HepG2 (cell line): Measurements from ENCODE around the gene GDA.

ENCODE experiments used
- CEBPB ChIP-seq: IDR thresholded peaks from 2 replicates; pipeline ENCODE4 v1.6.1; 2011; ENCODE audit warnings: low read depth, low read length, improper control_type of control experiment, borderline replicate concordance
- ESRRA ChIP-seq: sonication (generic); formaldehyde crosslinking; IDR thresholded peaks from 2 replicates; pipeline ENCODE4 v1.5.1; 2020; ENCODE audit warnings: mild to moderate bottlenecking, low read depth, missing genetic modification reagents
- MAZ ChIP-seq, 2 experiments: sonication (generic) in 1 of 2; formaldehyde crosslinking in 1 of 2; IDR thresholded peaks; 2 replicates each; pipeline versions ENCODE4 v1.5.0 to v1.6.1; 2012 to 2020; ENCODE audit warnings: low read depth in 2 of 2, mild to moderate bottlenecking in 2 of 2, borderline replicate concordance in 1 of 2, improper control_type of control experiment in 1 of 2, low read length in 1 of 2, missing genetic modification reagents in 1 of 2, moderate library complexity in 1 of 2
- REST ChIP-seq, 2 experiments: IDR thresholded peaks; 2 replicates each; pipeline ENCODE4 v1.6.1; 2011 to 2012; ENCODE audit warnings: low read length in 2 of 2, borderline replicate concordance in 1 of 2, low read depth in 1 of 2, mild to moderate bottlenecking in 1 of 2, moderate library complexity in 1 of 2
- RFX5 ChIP-seq: IDR thresholded peaks from 2 replicates; pipeline ENCODE4 v1.6.1; 2011; ENCODE audit warnings: low read depth, low read length, improper control_type of control experiment
- ZBTB8A ChIP-seq: sonication (generic); formaldehyde crosslinking; IDR thresholded peaks from 2 replicates; pipeline ENCODE4 v1.4.0; 2020; ENCODE audit warnings: mild to moderate bottlenecking, low read depth, missing genetic modification reagents, borderline replicate concordance
- ZFP90 ChIP-seq: sonication (generic); formaldehyde crosslinking; IDR thresholded peaks from 2 replicates; pipeline ENCODE4 v1.8.0; 2022; ENCODE audit warnings: missing genetic modification reagents, mild to moderate bottlenecking, inconsistent platforms, borderline replicate concordance
- ZNF235 ChIP-seq: sonication (generic); formaldehyde crosslinking; IDR thresholded peaks from 2 replicates; pipeline ENCODE4 v1.8.1; 2023; ENCODE audit warnings: mild to moderate bottlenecking, missing genetic modification reagents, borderline replicate concordance
- ZNF362 ChIP-seq: sonication (generic); formaldehyde crosslinking; IDR thresholded peaks from 2 replicates; pipeline ENCODE4 v1.4.0; 2020; ENCODE audit warnings: missing genetic modification reagents, mild to moderate bottlenecking, borderline replicate concordance
- ZNF704 ChIP-seq: sonication (generic); formaldehyde crosslinking; IDR thresholded peaks from 2 replicates; pipeline ENCODE4 v1.8.1; 2023; ENCODE audit warnings: mild to moderate bottlenecking, inconsistent platforms, moderate library complexity, missing genetic modification reagents, borderline replicate concordance
- ZSCAN22 ChIP-seq: sonication (generic); formaldehyde crosslinking; IDR thresholded peaks from 2 replicates; pipeline ENCODE4 v1.4.0; 2020; ENCODE audit warnings: mild to moderate bottlenecking, missing genetic modification reagents
- TF ChIP-seq, protein P1 (sequence below): sonication (generic); formaldehyde crosslinking; IDR thresholded peaks from 2 replicates; pipeline ENCODE4 v1.5.0; 2020; ENCODE audit warnings: mild to moderate bottlenecking, missing genetic modification reagents
- TF ChIP-seq, protein P2 (sequence below): sonication (generic); formaldehyde crosslinking; IDR thresholded peaks from 2 replicates; pipeline ENCODE4 v1.4.0; 2020; ENCODE audit warnings: missing genetic modification reagents
- TF ChIP-seq, protein P3 (sequence below): sonication (generic); formaldehyde crosslinking; IDR thresholded peaks from 2 replicates; pipeline ENCODE4 v1.4.0; 2020; ENCODE audit warnings: missing genetic modification reagents

DNA sequence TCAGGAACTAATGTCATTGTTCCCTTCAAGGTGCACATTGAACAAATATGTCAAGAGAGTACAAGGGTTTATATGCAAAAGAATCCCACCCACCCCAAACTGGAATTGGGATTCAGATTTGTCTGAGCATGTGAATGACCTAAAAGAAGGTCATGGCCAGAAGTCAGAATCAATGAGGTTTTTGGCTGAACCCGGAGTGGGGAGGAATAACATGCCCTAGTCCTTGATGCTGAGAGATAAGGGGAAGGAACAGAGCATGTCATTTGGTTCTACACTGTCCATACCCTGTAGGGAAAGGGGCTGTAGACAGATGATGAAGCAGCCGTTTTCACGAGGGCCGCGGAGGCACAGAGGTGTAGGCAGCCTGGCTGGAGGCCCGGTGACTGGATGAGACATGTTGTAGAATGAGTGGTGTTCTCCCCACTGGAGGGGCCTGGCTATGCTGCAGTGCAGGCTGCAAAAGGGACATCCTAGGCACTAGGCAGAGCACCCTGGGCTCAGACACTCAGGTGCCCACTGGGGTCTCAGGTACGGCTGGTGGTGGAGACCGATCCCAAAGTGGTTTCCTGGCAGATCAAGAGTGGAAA is 149.9 kb downstream of the GDA start:
- TF ChIP-seq RFX5: no peak
- no peak for TF ChIP-seq ZFP90 (CRISPR knock-in tag)
- TF ChIP-seq ESRRA (CRISPR knock-in tag): no peak
- TF ChIP-seq MAZ (IDR thresholded peaks at IDR 0.05; ENCODE audit: borderline replicate concordance, low read depth, low read length): no peak
- TF ChIP-seq MAZ (CRISPR knock-in tag; IDR thresholded peaks at IDR 0.05; ENCODE audit: low read depth): no peak
- TF ChIP-seq ZNF362 (CRISPR knock-in tag): no peak
- TF ChIP-seq ZNF235 (CRISPR knock-in tag): no peak
- TF ChIP-seq, protein P1, sequence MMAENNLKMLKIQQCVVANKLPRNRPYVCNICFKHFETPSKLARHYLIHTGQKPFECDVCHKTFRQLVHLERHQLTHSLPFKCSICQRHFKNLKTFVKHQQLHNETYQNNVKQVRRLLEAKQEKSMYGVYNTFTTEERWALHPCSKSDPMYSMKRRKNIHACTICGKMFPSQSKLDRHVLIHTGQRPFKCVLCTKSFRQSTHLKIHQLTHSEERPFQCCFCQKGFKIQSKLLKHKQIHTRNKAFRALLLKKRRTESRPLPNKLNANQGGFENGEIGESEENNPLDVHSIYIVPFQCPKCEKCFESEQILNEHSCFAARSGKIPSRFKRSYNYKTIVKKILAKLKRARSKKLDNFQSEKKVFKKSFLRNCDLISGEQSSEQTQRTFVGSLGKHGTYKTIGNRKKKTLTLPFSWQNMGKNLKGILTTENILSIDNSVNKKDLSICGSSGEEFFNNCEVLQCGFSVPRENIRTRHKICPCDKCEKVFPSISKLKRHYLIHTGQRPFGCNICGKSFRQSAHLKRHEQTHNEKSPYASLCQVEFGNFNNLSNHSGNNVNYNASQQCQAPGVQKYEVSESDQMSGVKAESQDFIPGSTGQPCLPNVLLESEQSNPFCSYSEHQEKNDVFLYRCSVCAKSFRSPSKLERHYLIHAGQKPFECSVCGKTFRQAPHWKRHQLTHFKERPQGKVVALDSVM (CRISPR knock-in tag): no peak
- TF ChIP-seq, protein P2, sequence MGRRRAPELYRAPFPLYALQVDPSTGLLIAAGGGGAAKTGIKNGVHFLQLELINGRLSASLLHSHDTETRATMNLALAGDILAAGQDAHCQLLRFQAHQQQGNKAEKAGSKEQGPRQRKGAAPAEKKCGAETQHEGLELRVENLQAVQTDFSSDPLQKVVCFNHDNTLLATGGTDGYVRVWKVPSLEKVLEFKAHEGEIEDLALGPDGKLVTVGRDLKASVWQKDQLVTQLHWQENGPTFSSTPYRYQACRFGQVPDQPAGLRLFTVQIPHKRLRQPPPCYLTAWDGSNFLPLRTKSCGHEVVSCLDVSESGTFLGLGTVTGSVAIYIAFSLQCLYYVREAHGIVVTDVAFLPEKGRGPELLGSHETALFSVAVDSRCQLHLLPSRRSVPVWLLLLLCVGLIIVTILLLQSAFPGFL (CRISPR knock-in tag): no peak
- no peak for TF ChIP-seq ZSCAN22 (CRISPR knock-in tag)
- TF ChIP-seq CEBPB: no peak
- TF ChIP-seq, protein P3, sequence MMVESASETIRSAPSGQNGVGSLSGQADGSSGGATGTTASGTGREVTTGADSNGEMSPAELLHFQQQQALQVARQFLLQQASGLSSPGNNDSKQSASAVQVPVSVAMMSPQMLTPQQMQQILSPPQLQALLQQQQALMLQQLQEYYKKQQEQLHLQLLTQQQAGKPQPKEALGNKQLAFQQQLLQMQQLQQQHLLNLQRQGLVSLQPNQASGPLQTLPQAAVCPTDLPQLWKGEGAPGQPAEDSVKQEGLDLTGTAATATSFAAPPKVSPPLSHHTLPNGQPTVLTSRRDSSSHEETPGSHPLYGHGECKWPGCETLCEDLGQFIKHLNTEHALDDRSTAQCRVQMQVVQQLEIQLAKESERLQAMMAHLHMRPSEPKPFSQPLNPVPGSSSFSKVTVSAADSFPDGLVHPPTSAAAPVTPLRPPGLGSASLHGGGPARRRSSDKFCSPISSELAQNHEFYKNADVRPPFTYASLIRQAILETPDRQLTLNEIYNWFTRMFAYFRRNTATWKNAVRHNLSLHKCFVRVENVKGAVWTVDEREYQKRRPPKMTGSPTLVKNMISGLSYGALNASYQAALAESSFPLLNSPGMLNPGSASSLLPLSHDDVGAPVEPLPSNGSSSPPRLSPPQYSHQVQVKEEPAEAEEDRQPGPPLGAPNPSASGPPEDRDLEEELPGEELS: no peak
- no peak for TF ChIP-seq REST (IDR thresholded peaks at IDR 0.05; ENCODE audit: borderline replicate concordance in 1 of 2, low read depth in 1 of 2, low read length in 2 of 2)
- no peak for TF ChIP-seq ZBTB8A (CRISPR knock-in tag)
- no peak for TF ChIP-seq ZNF704 (CRISPR knock-in tag)
